B cell (primary cell): ENCODE results near the gene LTC4S. TPM values are rescaled to one million over a fixed set of nuclear protein-coding genes. Genes with fewer than 3 reads are reported as not detected.

Experiments
- ATAC-seq: fragments of 200-7000 bp; cut with Tn5 transposase; one replicate; pipeline ENCODE4 v1.10.0; 2021; ENCODE audit warnings: low read depth, mild to moderate bottlenecking, moderate number of reproducible peaks, moderate library complexity
- CTCF ChIA-PET: fragments of 350-600 bp; sonication (Branson Sonifier 250); formaldehyde crosslinking; loops from one replicate; lab custom pipeline; 2021; ENCODE audit warnings: antibody characterized with exemption, inconsistent platforms; lab: Charles Lee
- POLR2A ChIA-PET: fragments of 350-600 bp; sonication (Branson Sonifier 250); formaldehyde crosslinking; loops from one replicate; lab custom pipeline; 2021; ENCODE audit warnings: antibody characterized with exemption; lab: Charles Lee
- DNase-seq: peaks from one replicate; pipeline ENCODE4 v3.0.0; 2013
- H2AFZ ChIP-seq: 2 replicates; pipeline ENCODE4 v1.6.1; 2012; ENCODE audit warnings: mild to moderate bottlenecking, low read depth, low read length; ENCODE audit not compliant: insufficient read depth, poor library complexity, severe bottlenecking
- H3K27ac ChIP-seq, 2 donors: 1 replicate in 1 of 2; 2 replicates in 1 of 2; pipeline ENCODE4 v1.5.1; 2012 to 2013; ENCODE audit warnings: low read length in 2 of 2, mild to moderate bottlenecking in 2 of 2, moderate library complexity in 1 of 2
- H3K27me3 ChIP-seq, 4 experiments: fragments of 200-600 bp in 1 of 4; sonication (generic) in 1 of 4; replicated peaks in 1 of 4; 1 replicate in 2 of 4; 2 replicates in 2 of 4; pipeline versions ENCODE4 v1.6.1 to v1.7.0; 2013 to 2016; ENCODE audit warnings: low read length in 3 of 4, mild to moderate bottlenecking in 2 of 4, mixed read lengths in 1 of 4, moderate library complexity in 1 of 4; ENCODE audit not compliant: insufficient read depth in 4 of 4, control insufficient read depth in 3 of 4; ENCODE audit errors: control extremely low read depth in 1 of 4
- H3K36me3 ChIP-seq, 2 experiments: replicated peaks in 1 of 2; 1 replicate in 1 of 2; 2 replicates in 1 of 2; pipeline versions ENCODE4 v1.6.1 to v1.7.1; 2013; ENCODE audit warnings: low read length in 1 of 2; ENCODE audit not compliant: insufficient read depth in 2 of 2, control insufficient read depth in 1 of 2; ENCODE audit errors: control extremely low read depth in 1 of 2, extremely low read depth in 1 of 2
- H3K4me1 ChIP-seq, 2 donors: fragments of 200-600 bp in 1 of 2; sonication (generic) in 1 of 2; 1 replicate in 1 of 2; 2 replicates in 1 of 2; pipeline versions ENCODE4 v1.5.1 to v1.6.1; 2013 to 2017; ENCODE audit warnings: low read length in 2 of 2; ENCODE audit not compliant: control insufficient read depth in 2 of 2, insufficient read depth in 2 of 2
- H3K4me2 ChIP-seq: replicated peaks from 2 replicates; pipeline ENCODE3; 2012; ENCODE audit warnings: mild to moderate bottlenecking, low read depth, low read length; ENCODE audit not compliant: poor library complexity, severe bottlenecking
- H3K4me3 ChIP-seq, 5 experiments: fragments of 200-600 bp in 1 of 5; sonication (generic) in 1 of 5; 1 replicate in 3 of 5; 2 replicates in 2 of 5; pipeline versions ENCODE4 v1.5.1 to v1.7.0; 2011 to 2016; ENCODE audit warnings: low read length in 4 of 5, mild to moderate bottlenecking in 4 of 5, low read depth in 2 of 5, control low read depth in 1 of 5, moderate library complexity in 1 of 5; ENCODE audit not compliant: insufficient read depth in 1 of 5; ENCODE audit errors: control extremely low read depth in 1 of 5, extremely low read depth in 1 of 5
- H3K79me2 ChIP-seq: fragments of 200-600 bp; sonication (generic); one replicate; pipeline ENCODE4 v1.6.0; 2016; ENCODE audit warnings: low read length; ENCODE audit not compliant: control insufficient read depth, insufficient read depth
- H3K9ac ChIP-seq: fragments of 200-600 bp; sonication (generic); 2 replicates; pipeline ENCODE4 v1.6.1; 2017; ENCODE audit warnings: mild to moderate bottlenecking, low read length, moderate library complexity
- H3K9me3 ChIP-seq, 3 donors: one replicate each; pipeline versions ENCODE4 v1.6.1 to v1.7.1; 2013; ENCODE audit warnings: low read length in 2 of 3; ENCODE audit not compliant: control insufficient read depth in 2 of 3, insufficient read depth in 1 of 3; ENCODE audit errors: control extremely low read depth in 1 of 3
- H4K20me1 ChIP-seq: 2 replicates; pipeline ENCODE4 v1.6.0; 2012; ENCODE audit warnings: mild to moderate bottlenecking, low read length; ENCODE audit not compliant: insufficient read depth, control insufficient read depth, poor library complexity, severe bottlenecking
- H3K27ac Mint-ChIP-seq: one replicate; pipeline ENCODE4 v1.8.0; 2021; ENCODE audit warnings: mixed read lengths
- H3K27me3 Mint-ChIP-seq: one replicate; pipeline ENCODE4 v1.8.0; 2021; ENCODE audit warnings: mixed read lengths
- H3K4me1 Mint-ChIP-seq: one replicate; pipeline ENCODE4 v1.8.0; 2021; ENCODE audit warnings: mixed read lengths
- H3K4me3 Mint-ChIP-seq: one replicate; pipeline ENCODE4 v1.8.0; 2021; ENCODE audit warnings: mixed read lengths
- H3K9me3 Mint-ChIP-seq: one replicate; pipeline ENCODE4 v1.8.0; 2022; ENCODE audit warnings: mixed read lengths; ENCODE audit not compliant: insufficient read depth
- EZH2 ChIP-seq: IDR thresholded peaks from 2 replicates; pipeline ENCODE4 v1.6.1; 2012; ENCODE audit warnings: borderline replicate concordance, low read depth, mild to moderate bottlenecking, moderate library complexity, low read length; ENCODE audit not compliant: insufficient read depth, poor library complexity, severe bottlenecking
- WGBS: methylation state at CpG from one replicate; pipeline ENCODE4 v1.1.5; 2013; ENCODE audit warnings: missing lambda C conversion rate; ENCODE audit not compliant: insufficient coverage; 5-methylcytosine and 5-hydroxymethylcytosine counted together
- intact Hi-C: fragments of 100-400 bp; cut with micrococcal nuclease; formaldehyde crosslinking; loops from one replicate; pipeline ENCODE4 v1.10.0; 2022
- polyA plus RNA-seq: library from polyadenylated mRNA; depleted of rRNA; stranded (reverse); fragments of >200 nt; gene quantifications from 2 replicates; pipeline ENCODE4 v1.2.3, GENCODE V29; 2012
- total RNA-seq, 2 donors: library from RNA; stranded (reverse); fragments of 120-200 nt in 1 of 2; gene quantifications; 1 replicate in 1 of 2; 2 replicates in 1 of 2; pipeline versions ENCODE4 v1.2.3 to v1.2.4, GENCODE V29; 2013 to 2022
- TF ChIP-seq, protein P1 (sequence below): fragments of 200-600 bp; IDR thresholded peaks from one replicate; pipeline ENCODE4 v1.8.0; 2022; ENCODE audit warnings: antibody characterized with exemption, mild to moderate bottlenecking

Gene LTC4S
- total and polyA plus RNA-seq, 2 donors (not counting 1 experiment from before 2014, with no cell fraction given) = 0.40 to 3.8 TPM

GRCh38 chr5:179840321-179840720 lies 46.5 kb downstream of the LTC4S start:
- intact Hi-C loops = no loop called here
- Histone ChIP-seq H3K9me3 (peaks cover 0 to 11% (median 0%) of the 10 kb centered on the region in 3 donors), H4K20me1 (peaks cover 19% of the 10 kb centered on the region), H3K79me2 (no peaks in the 10 kb centered on the region), H3K4me2 (no peak overlapping the region), H2AFZ (no peak overlapping the region), H3K4me3 (no peak overlapping the region), H3K27ac (no peak overlapping the region), H3K27me3 (no peaks in the 10 kb centered on the region), H3K4me1 (peaks cover 3 to 8% of the 10 kb centered on the region in 2 donors), H3K9ac (no peak overlapping the region), H3K36me3 (peaks cover 0 to 51% of the 10 kb centered on the region in 2 experiments)
- CTCF ChIA-PET = no interaction called here
- 98% methylated on average over 11 of the region's 11 CpGs for WGBS
- Mint-ChIP-seq H3K4me1 (peaks cover 7% of the 10 kb centered on the region), H3K27ac (peak overlapping the region; percentile 15), H3K4me3 (no peak overlapping the region), H3K27me3 (no peaks in the 10 kb centered on the region), H3K9me3 (peaks cover 3% of the 10 kb centered on the region)
- TF ChIP-seq, protein P1, sequence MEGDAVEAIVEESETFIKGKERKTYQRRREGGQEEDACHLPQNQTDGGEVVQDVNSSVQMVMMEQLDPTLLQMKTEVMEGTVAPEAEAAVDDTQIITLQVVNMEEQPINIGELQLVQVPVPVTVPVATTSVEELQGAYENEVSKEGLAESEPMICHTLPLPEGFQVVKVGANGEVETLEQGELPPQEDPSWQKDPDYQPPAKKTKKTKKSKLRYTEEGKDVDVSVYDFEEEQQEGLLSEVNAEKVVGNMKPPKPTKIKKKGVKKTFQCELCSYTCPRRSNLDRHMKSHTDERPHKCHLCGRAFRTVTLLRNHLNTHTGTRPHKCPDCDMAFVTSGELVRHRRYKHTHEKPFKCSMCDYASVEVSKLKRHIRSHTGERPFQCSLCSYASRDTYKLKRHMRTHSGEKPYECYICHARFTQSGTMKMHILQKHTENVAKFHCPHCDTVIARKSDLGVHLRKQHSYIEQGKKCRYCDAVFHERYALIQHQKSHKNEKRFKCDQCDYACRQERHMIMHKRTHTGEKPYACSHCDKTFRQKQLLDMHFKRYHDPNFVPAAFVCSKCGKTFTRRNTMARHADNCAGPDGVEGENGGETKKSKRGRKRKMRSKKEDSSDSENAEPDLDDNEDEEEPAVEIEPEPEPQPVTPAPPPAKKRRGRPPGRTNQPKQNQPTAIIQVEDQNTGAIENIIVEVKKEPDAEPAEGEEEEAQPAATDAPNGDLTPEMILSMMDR = no peak
- no peak for TF ChIP-seq EZH2
- POLR2A ChIA-PET = interaction anchor here (1.0 kb wide), 1 partner anchor 18 kb away, joined by 3 read pairs; the partner anchor contains the start of gene MRNIP
- ATAC-seq (no peak), DNase-seq (no peak)

- H3K4me2 ChIP-seq = no peak overlapping the region
- CTCF ChIA-PET = no interaction called here
- peaks cover 19% of the 10 kb centered on the region for H4K20me1 ChIP-seq
- ATAC-seq (no peak), DNase-seq (no peak)
- H3K9me3 Mint-ChIP-seq = peaks cover 3% of the 10 kb centered on the region
- 94% methylated on average over 17 of the region's 17 CpGs for WGBS
- no peak overlapping the region for H3K4me3 Mint-ChIP-seq
- H3K27ac Mint-ChIP-seq = peak overlapping the region; percentile 15
- H3K27me3 Mint-ChIP-seq = no peaks in the 10 kb centered on the region
- H3K36me3 ChIP-seq = peaks cover 0 to 52% of the 10 kb centered on the region in 2 experiments
- POLR2A ChIA-PET = interaction anchor here (1.0 kb wide), 1 partner anchor 18 kb away, joined by 3 read pairs; the partner anchor contains the start of gene MRNIP
- no peak overlapping the region for H3K4me3 ChIP-seq
- no peak overlapping the region for H3K27ac ChIP-seq
- intact Hi-C loops = no loop called here
- TF ChIP-seq EZH2 = no peak
- TF ChIP-seq, protein P1 = no peak
- peaks cover 7% of the 10 kb centered on the region for H3K4me1 Mint-ChIP-seq
- no peak overlapping the region for H3K9ac ChIP-seq
- no peaks in the 10 kb centered on the region for H3K79me2 ChIP-seq
- no peak overlapping the region for H2AFZ ChIP-seq
- peaks cover 0 to 15% (median 0%) of the 10 kb centered on the region in 3 donors for H3K9me3 ChIP-seq
- H3K4me1 ChIP-seq = peaks cover 3 to 8% of the 10 kb centered on the region in 2 donors
- H3K27me3 ChIP-seq = no peaks in the 10 kb centered on the region
Observed at GRCh38 chr5:179840766-179841165, 47.0 kb downstream of the LTC4S start.
